DMS153 treated with DMSO at 0.1 percent for 48 hours (cell line): Measurements from ENCODE around the gene ERN1.
"Not testable (repeated sequence)": the region's sequence is repeated elsewhere in the genome, so short reads cannot be mapped to it uniquely, and the experiment has no call there.

Experiments used
- DNase-seq: peaks from one replicate; lab custom pipeline; 2025; ENCODE audit not compliant: unreplicated experiment; lab: John Stamatoyannopoulos, UW

The ERN1 gene

DNA sequence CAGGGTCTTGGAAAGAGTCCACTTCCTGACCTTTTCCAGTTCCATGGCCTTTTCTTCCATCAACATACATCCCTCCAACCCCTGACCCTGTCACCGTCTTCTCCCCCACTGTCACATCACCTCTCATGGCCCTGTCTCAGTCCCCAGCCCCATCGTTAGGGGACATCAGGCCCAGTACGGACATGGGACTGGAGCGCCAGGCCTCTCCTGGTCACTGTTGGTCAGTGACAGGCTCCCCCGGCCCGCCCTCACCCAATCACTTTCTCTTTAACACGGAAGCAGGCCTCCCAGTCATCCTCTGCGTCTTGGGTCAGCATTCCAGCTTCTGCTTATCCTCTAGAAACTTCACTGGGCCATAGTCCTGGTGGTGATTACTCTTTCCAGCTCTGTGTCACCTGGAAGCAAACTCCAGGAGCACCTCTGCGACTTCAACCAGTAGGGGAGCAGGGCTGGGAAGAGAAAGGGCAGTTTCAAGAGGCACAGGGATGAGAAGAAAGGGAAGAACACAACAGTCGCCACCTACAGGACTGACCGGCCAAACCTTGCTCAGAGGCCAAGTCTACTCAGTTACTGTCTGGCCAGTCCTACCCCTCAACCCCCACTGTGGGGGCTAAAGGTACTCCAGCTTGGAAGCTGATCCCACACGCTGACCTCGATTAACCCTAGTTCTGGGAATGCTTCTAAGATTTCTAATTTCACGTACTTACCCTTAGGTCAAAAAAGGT lies 93.6 kb downstream of the ERN1 start:
- no peak for DNase-seq

DNA sequence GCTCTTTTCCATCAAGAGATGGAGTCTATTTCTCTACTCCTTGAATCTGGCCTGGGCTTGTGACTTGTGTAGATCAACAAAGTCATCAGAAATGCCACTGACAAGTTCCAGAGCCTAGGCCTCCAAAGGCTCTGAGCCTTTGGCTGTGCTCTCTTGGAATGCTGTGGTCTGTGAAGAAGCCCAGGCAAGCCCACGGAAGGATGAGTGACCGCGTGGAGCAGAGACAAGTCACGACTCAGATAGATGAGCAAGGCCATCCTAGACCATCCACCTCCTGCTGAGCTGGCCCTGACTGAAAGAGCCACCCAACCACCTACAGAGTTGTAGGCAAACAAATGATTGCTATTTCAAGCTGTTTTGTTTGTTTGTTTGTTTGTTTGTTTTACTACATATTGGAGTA lies 97.9 kb downstream of the ERN1 start:
- DNase-seq, result no peak

- peak; percentile 31 for DNase-seq
Observed at GRCh38 chr17:64028874-64029464, 101.0 kb downstream of the ERN1 start.

DNA sequence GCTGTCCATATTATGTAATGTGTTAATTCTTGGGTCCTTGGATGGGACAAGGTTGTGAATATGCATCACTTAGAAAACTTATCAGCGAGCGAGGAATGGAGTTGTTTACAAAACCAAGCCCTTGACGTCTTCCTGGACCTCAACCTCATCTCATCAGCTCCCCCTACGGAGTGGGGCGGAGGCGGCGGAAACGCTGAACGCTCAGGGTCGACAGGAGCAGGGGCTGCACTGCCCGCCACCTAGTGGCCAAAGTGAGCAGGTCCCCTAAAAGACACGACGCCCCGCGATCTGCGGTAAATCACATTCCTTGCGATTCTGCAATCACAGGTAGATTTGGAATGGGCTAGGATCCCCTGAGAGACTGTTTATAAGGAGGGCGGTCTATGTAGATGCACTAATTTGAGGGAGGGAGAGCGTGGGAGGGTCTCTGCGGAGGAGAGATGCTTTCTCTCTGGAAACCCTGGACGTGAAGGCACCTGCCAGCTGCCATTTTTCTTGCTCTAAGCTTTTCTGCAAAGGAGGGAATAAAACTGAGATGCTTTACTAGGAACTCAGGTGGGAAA lies 104.1 kb downstream of the ERN1 start:
- peak; percentile 69 for DNase-seq

- DNase-seq, result no peak
Observed at GRCh38 chr17:64024781-64025731, 104.9 kb downstream of the ERN1 start.

DNA sequence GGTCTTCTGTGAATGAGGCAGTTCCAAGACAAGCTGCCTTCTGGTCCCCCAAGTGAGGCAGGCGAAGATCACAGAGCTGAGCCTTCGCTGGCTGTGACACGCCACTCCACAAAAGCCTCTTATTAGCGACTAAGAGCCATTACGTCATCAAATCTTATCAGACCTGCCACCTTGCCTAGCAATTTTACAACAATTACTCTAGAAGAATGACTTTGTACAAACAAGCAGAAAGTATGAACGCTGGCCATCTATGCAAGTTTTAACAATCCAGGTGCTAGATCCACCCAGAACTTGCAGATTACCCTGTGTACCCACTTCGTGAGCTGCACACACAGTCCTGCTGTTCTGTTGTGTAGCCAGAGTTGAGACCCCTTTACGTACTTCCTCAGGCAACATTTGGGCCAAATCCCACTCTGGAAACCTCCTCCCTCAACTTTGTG lies 105.7 kb downstream of the ERN1 start:
- no peak for DNase-seq

DNA sequence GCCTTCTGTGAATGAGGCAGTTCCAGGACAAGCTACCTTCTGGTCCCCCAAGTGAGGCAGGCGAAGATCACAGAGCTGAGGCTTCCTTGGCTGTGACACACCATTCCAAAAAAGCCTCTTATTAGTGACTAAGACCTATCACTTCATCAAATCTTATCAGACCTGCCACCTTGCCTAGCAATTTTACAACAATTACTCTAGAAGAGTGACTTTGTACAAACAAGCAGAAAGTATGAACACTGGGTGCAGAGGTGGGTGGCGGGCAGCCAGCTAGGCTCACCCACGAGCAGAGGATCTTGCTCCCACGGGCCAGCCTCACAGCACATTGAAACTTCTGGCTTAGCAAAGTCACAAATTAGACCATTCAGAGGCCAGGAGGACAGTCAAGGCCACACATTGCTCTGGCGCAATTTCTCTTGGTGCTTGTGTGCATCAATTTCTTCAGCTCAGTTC lies 107.3 kb downstream of the ERN1 start:
- DNase-seq, result no peak

DNA sequence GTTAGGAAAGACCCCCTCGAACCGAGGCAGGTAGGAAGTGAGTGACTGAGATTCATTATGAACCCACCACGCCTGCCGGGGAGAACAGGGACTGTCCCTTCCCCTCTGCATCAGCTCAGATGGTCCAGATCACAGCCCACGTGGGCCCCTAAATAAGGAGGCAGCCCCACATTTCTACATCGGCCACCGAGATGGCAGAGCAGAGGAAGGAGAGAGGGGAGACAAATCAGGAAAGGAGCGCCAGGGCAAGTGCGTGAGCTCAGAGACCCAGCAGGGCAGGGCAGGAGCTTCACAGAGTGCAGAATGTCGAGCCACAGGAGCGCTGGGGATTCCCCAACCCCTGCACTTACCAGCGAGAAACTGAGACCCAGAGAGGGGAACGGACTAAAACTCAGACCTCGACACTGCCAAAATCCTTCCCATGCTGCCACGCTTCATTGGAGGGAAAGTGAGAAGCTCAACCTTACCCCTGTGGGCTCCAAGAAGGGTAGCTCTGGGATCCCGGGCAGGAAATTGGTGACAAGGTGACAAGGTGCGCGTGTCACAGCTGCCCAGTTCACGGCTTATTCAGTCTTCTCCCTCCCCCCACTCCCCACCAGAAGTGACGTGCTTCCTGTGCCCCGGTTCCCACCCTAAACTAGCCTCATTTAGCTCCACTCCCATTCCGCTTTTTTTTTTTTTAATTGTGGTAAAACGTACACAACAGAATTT lies 109.7 kb downstream of the ERN1 start, which contains the start of gene ICAM2:
TSS of gene ICAM2 (minus strand) at position 578 of the 711 bp plus-strand sequence. CDS start 13,942 bp downstream, outside the sequence.
- DNase-seq, result no peak

DNA sequence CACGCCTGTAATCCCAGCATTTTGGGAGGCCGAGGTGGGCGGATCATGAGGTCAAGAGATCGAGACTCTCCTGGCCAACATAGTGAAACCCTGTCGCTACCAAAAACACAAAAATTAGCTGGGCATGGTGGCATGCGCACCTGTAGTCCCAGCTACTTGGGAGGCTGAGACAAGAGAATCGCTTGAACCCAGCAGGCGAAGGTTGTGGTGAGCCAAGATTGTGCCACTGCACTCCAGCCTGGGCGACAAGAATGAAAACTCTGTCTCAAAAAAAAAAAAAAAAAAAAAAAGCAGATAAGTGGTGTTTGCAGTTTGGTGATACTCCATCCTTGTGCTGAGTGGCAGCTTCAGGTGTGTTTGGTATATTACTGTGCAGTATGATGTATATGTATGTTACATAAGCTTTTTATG lies 110.4 kb downstream of the ERN1 start:
- not testable (repeated sequence) for DNase-seq

- no peak for DNase-seq
Observed at GRCh38 chr17:64017381-64017980, 112.5 kb downstream of the ERN1 start.

DNA sequence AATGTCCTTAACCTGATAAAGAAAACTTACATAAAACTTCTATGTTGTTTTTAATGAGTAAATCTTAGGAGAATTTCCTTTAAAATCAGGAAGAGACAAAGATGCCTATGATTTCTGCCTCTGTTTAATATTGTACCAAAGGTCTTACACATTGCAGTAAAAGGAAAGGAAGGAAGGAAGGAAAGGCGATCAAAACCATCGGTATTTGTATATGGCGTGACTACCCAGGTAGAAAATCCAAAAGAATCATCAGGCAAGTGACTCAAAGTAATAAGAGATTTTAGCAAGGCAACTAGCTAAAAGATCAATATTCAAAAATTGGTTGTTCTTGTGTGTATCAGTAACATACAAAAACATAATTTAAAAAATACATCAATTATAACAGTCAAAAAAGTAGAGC lies 113.0 kb downstream of the ERN1 start:
- DNase-seq, result no peak

DNA sequence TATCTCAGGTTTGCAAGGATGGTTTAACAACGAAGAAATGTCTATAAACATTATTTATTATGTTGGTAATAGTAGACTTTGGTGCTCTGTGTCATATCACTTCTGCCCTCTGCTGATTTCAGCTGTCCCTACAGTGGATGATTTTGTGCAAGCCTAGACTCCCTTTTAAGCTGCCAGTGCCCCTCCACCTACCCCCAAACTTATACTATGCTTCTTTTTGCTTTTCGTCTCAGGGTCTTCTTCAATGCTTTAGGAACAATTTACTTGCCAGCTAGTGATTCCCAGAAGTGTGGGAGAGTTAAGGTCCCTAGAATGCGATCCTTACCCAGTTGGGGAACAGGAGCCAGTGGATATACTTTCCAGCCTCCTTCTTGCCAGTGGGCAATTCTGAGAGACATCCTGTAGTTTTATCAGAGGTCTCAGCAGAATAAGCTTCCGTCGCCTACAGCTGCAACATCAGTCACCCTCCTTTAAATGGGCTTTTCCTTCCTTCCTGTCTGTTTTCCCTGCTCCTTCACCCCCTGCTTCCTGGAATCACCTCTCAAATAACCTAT lies 113.6 kb downstream of the ERN1 start:
- no peak for DNase-seq

GRCh38 chr17:64015447-64015846 lies 114.5 kb downstream of the ERN1 start:
- DNase-seq, result no peak

DNA sequence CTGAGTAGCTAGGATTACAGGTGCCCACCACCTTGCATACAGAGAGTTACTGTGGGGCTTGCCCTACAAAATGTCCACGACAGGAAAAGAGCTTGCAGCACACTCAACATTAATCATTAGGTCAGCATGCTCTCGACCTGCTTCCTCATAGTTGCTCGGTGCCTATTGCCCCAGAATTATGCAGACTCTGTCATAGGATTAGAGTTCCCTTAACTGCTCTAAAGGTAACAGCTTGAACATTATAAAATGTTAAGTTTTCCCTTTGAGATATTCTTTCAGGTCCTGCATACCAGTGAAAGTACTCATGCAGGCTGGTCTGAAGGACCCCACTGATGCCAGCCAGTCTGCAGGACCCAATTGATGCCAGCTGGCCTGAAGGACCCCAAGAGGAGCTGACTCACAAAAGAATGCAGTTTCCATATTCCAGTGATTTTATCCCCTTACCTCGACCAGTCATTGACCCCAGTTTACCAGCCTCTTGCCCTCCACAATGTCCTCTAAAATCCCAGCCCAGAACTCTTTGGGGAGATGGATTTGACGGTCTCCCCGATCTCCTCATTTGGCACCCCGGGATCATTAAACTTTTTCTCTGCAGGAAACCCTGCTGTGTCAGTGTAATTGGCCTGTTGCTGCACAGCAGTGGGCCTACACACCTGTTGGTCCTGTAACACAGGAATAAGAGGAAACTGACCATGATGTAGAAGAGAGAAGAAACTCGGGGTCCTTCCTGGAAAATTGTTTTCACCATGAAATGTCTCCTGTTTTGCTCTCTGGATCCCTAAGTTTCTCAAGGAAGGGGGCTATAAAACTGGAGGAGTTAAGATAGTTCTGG lies 120.2 kb downstream of the ERN1 start:
- no peak for DNase-seq

- no peak for DNase-seq
Observed at GRCh38 chr17:64008830-64009229, 121.1 kb downstream of the ERN1 start.

GRCh38 chr17:64008346-64008745 lies 121.6 kb downstream of the ERN1 start:
- DNase-seq, result no peak

DNA sequence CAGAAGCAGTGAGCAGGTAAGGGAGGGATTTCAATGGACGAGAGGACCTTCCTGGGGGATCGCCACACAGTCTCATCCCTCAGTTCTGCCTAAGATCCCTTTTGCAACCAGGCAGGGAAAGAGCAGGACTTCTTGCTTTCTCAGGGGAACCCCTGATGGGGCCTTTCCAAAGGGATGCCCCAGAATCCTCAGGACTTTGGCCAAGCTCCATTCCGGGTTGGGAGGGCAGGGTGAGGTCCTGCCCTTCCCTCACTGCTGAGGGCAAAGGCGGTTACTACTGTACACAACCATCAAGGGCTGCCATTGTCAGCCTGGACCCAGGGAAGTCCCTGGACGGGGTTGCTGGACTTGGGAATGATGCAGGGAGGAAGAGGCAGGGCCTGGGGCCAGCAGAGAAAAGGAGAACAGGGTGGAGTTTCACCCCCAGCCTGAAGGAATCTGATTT lies 122.1 kb downstream of the ERN1 start:
- no peak for DNase-seq

DNA sequence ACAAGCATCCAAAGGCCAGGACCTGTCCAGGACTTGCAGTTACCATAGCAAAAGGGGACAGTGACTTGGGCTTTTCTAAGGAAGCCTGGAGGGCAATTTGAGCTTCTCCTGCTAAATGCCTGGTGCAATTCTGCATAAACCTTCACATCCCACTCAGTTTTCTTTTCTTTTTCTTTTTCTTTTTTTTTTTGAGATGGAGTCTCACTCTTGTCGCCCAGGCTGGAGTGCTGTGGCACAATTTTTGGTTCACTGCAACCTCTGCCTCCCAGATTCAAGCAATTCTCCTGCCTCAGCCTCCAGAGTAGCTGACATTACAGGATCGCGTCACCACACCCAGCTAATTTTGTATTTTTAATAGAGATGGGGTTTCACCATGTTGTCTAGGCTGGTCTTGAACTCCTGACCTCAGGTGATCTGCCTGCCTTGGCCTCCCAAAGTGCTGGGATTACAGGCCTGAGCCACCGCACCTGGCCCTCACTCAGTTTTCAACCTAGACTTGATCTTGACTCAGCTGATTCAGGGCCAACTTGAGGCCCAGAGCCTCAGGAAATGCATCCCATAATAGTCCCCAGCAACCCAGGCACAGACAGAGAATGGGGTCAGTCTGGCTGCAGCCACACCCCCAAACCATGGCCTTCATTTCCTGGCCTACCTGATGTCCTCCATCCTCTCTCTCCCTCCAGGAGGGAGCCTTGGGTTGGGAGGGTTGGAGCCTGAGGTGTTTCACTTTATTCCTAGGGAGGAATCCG lies 122.7 kb downstream of the ERN1 start:
- DNase-seq, result not testable (repeated sequence)
